OCI-LY1 (cell line): ENCODE measurements around the gene PRRT1.

Experiments
- H2AFZ ChIP-seq: fragments of 200-600 bp; sonication (generic), shearing (Covaris generic); 2 replicates; pipeline ENCODE4 v1.6.0; 2014; ENCODE audit warnings: antibody characterized with exemption, mild to moderate bottlenecking, low read length
- H3F3A ChIP-seq: fragments of 200-600 bp; sonication (generic), shearing (Covaris generic); 2 replicates; pipeline ENCODE4 v1.6.0; 2014; ENCODE audit warnings: mild to moderate bottlenecking, antibody characterized with exemption, low read length, moderate library complexity; ENCODE audit not compliant: insufficient read depth
- H3K27ac ChIP-seq: fragments of 200-600 bp; sonication (generic); 2 replicates; pipeline ENCODE4 v1.5.1; 2014; ENCODE audit warnings: low read length, mixed run types, mild to moderate bottlenecking, low read depth; ENCODE audit not compliant: poor library complexity, severe bottlenecking
- H3K27me3 ChIP-seq: fragments of 200-600 bp; sonication (generic); 2 replicates; pipeline ENCODE4 v1.6.0; 2014; ENCODE audit warnings: antibody characterized with exemption, mild to moderate bottlenecking, low read length, moderate library complexity; ENCODE audit not compliant: insufficient read depth
- H3K36me3 ChIP-seq: fragments of 200-600 bp; sonication (generic); 2 replicates; pipeline ENCODE4 v1.6.1; 2014; ENCODE audit warnings: mild to moderate bottlenecking, antibody characterized with exemption, low read length, moderate library complexity, mixed read lengths; ENCODE audit not compliant: insufficient read depth
- H3K4me1 ChIP-seq: fragments of 200-600 bp; sonication (generic); 2 replicates; pipeline ENCODE4 v1.5.1; 2014; ENCODE audit warnings: mild to moderate bottlenecking, low read length, moderate library complexity; ENCODE audit not compliant: insufficient read depth, severe bottlenecking
- H3K4me2 ChIP-seq: fragments of 200-600 bp; sonication (generic), shearing (Covaris generic); 2 replicates; pipeline ENCODE4 v1.6.1; 2014; ENCODE audit warnings: low read length
- H3K4me3 ChIP-seq: fragments of 200-600 bp; sonication (generic); 2 replicates; pipeline ENCODE4 v1.5.1; 2014; ENCODE audit warnings: low read length, low read depth, mild to moderate bottlenecking, mixed read lengths; ENCODE audit not compliant: poor library complexity, severe bottlenecking
- H3K79me2 ChIP-seq: fragments of 200-600 bp; shearing (Covaris generic); 2 replicates; pipeline ENCODE4 v1.6.1; 2016; ENCODE audit warnings: mixed run types, low read length, mixed read lengths; ENCODE audit not compliant: insufficient read depth
- H3K9ac ChIP-seq: fragments of 200-600 bp; sonication (generic), shearing (Covaris generic); 2 replicates; pipeline ENCODE4 v1.6.1; 2014; ENCODE audit warnings: mild to moderate bottlenecking, low read length, mixed read lengths
- H3K9me2 ChIP-seq: fragments of 200-600 bp; sonication (generic), shearing (Covaris generic); 2 replicates; pipeline ENCODE4 v1.6.1; 2014; ENCODE audit warnings: low read depth, mild to moderate bottlenecking, low read length, mixed read lengths
- H3K9me3 ChIP-seq: fragments of 200-600 bp; shearing (Covaris generic); 2 replicates; pipeline ENCODE4 v1.6.1; 2014; ENCODE audit warnings: low read length, mixed read lengths
- H4K20me1 ChIP-seq: fragments of 200-600 bp; sonication (generic), shearing (Covaris generic); 2 replicates; pipeline ENCODE4 v1.6.0; 2016; ENCODE audit warnings: mild to moderate bottlenecking, low read length; ENCODE audit not compliant: insufficient read depth
- EZH2 ChIP-seq: fragments of 200-600 bp; sonication (generic), shearing (Covaris generic); IDR thresholded peaks from 2 replicates; pipeline ENCODE4 v1.8.0; 2017; ENCODE audit warnings: borderline replicate concordance, mixed run types, mild to moderate bottlenecking, antibody characterized with exemption, low read length, moderate library complexity, mixed read lengths
- TF ChIP-seq, protein P1 (sequence below): fragments of 200-600 bp; sonication (generic), shearing (Covaris generic); IDR thresholded peaks from 2 replicates; pipeline ENCODE4 v1.5.1; 2017; ENCODE audit warnings: mild to moderate bottlenecking, antibody characterized with exemption, low read length, moderate library complexity, mixed read lengths

Gene PRRT1

DNA sequence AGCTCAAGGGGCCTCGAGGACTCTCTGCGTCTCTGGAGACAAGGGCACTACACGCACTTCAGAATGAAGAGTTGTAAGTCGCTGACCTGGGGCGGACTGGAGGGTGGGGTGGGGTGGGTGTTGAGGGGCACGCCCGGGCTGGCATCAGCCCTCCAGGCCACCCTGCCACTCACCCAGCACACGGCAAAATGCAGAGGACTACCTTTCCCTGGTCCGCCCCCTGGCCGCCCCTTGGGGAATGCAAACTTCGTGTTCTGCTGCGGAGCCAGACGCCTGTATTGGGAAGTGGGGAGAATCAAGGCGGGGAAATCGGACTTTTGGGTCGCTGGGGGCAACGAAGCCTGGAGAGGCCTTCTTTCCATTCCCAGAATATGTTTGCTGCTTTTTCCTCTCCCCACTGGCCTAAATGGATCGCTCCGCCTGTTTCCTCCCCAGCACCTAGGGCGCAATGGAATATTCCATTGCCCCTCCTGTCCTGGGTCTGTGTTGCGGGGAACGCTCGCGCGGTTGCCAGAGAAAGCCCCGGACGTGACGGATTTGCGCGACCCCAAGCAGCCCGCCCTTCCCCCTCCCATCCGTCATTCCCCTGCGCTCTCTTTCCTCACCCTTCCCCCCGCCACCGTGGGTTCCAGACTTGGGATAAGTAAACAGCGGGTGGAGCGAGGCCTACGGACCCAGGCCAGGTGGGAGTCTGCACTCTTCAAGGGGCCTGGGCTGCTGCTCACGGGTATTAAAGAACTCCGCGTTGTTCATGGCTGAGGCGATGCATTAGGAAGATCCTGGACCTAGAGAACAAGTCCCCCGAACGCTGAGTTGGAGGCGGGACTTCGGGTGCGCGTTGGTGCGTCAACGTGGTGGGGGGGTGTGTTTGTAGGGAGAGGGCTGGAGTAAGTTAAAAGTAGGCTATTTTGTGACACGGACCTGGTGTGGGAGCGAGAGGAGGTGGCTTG lies 2.1 kb upstream of the PRRT1 start, which contains the start of gene PPT2:
Gene PPT2 (plus strand): TSS at position 578 of the 950 bp plus-strand sequence. CDS start 454 bp downstream, outside the sequence.
- Histone ChIP-seq H3K27me3 (no peaks in the 10 kb centered on the region), H3K9ac (peak within 1 kb of the TSS; percentile 78), H3K9me3 (no peaks in the 10 kb centered on the region), H3K4me3 (peak within 1 kb of the TSS; percentile 80), H3F3A (0 out of 2 replicates have a peak, but pooled peaks cover 4% of the 10 kb centered on the region), H3K27ac (peak within 1 kb of the TSS; percentile 4), H4K20me1 (no peaks in the 10 kb centered on the region), H3K4me2 (peak within 1 kb of the TSS; percentile 88), H3K36me3 (peaks cover 16% of the 10 kb centered on the region), H3K79me2 (no peaks in the 10 kb centered on the region), H3K4me1 (peaks cover 25% of the 10 kb centered on the region), H2AFZ (no peak within 1 kb of the TSS), H3K9me2 (no peaks in the 10 kb centered on the region)
- TF ChIP-seq, protein P1, sequence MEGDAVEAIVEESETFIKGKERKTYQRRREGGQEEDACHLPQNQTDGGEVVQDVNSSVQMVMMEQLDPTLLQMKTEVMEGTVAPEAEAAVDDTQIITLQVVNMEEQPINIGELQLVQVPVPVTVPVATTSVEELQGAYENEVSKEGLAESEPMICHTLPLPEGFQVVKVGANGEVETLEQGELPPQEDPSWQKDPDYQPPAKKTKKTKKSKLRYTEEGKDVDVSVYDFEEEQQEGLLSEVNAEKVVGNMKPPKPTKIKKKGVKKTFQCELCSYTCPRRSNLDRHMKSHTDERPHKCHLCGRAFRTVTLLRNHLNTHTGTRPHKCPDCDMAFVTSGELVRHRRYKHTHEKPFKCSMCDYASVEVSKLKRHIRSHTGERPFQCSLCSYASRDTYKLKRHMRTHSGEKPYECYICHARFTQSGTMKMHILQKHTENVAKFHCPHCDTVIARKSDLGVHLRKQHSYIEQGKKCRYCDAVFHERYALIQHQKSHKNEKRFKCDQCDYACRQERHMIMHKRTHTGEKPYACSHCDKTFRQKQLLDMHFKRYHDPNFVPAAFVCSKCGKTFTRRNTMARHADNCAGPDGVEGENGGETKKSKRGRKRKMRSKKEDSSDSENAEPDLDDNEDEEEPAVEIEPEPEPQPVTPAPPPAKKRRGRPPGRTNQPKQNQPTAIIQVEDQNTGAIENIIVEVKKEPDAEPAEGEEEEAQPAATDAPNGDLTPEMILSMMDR: peak; percentile 12; the same call in 1 of the 2 replicates
- TF ChIP-seq EZH2: no peak

DNA sequence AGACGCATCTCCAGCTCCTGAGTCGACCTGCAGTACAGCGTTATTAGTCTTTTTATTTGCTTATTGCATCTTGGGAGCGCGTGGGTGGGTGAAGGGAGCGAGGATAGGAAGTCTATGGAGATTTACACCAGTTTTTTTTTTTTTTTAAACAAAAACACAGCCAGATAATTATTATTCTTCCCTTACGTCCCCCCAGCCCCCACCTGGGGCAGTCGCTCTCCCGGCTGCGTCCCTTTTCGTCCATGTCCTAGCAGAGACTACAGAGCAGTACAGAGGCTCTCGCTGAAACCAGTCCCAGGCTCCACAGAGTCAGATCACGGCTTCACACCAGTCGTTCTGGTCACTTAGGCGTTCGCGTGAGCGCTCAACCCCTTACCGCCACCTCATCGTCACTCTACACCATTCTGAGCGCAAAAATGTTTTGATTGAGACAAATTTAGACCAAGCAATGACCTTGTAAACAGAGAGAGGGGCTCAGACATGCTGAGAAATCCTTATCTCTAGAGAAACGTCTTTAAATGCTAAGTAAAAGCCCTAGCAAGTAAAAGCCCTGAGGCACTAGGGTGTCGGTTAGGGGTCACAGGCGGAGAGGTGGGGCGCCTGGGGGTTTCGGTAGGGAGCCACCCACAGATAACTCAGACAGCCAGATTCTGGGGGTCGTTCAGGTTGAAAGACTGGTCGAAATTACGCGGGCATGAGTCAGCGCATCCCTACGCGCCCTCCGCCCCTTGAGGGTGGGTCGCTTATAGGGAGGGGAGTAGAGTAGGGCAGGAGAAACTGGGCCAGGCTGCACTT lies 1.2 kb upstream of the PRRT1 start:
- Histone ChIP-seq H2AFZ (no peak overlapping the region), H3K27ac (no peak overlapping the region), H3K79me2 (no peaks in the 10 kb centered on the region), H3K27me3 (no peaks in the 10 kb centered on the region), H3K4me1 (peaks cover 25% of the 10 kb centered on the region), H3K9me3 (no peaks in the 10 kb centered on the region), H3K9ac (peak overlapping the region; percentile 8; the same call in 1 of the 2 replicates), H3F3A (0 out of 2 replicates have a peak, but pooled peaks cover 4% of the 10 kb centered on the region), H3K4me3 (peak overlapping the region; percentile 80), H3K36me3 (peaks cover 7% of the 10 kb centered on the region), H3K9me2 (no peaks in the 10 kb centered on the region), H3K4me2 (peak overlapping the region; percentile 88), H4K20me1 (no peaks in the 10 kb centered on the region)
- no peak for TF ChIP-seq EZH2
- TF ChIP-seq, protein P1: no peak

DNA sequence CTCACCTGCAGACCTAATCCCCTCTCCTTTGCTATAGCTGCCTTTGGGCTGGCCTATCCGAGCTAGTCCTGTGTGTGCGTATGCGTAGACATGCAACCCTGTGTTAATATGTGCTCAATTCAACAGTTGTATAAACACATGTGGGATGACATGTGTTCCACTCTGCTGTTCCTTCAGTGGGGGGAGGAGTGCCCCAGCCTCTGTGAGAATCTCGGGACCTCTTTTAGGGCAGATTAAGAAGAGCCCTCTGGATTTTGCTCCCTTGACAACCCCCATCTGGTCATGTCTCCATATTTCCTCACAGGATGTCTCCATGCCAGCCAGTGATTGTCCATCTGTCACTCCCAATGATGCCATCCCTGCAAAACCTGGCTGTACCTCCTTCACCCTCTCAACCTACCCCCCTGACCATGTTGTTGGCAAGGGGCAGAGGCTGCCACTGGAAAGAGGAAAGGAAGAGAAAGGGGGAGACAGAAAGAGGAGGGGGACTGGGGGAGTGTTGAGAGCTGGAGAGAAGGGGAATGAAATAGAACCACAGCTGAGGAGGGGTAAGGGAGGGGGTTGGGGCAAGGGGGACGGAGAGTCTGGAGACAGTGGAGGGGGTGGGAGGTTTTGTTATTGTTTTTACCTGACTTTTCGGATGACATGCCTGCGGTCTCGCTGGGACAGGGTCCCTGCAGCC lies 417 bp downstream of the PRRT1 start:
- TF ChIP-seq, protein P1: no peak
- no peak for TF ChIP-seq EZH2
- 0 out of 2 replicates have a peak, but pooled peaks cover 4% of the 10 kb centered on the region for H3F3A ChIP-seq
- H3K27ac ChIP-seq: no peak overlapping the region
- H3K27me3 ChIP-seq: no peaks in the 10 kb centered on the region; the same call in 1 of the 2 replicates
- H3K4me2 ChIP-seq: no peak overlapping the region
- H3K4me1 ChIP-seq: peaks cover 25% of the 10 kb centered on the region
- no peak overlapping the region for H3K4me3 ChIP-seq
- H3K9me2 ChIP-seq: no peaks in the 10 kb centered on the region
- no peaks in the 10 kb centered on the region for H3K79me2 ChIP-seq
- H3K36me3 ChIP-seq: no peaks in the 10 kb centered on the region; the same call in 1 of the 2 replicates
- no peak overlapping the region for H2AFZ ChIP-seq
- H4K20me1 ChIP-seq: no peaks in the 10 kb centered on the region
- no peak overlapping the region for H3K9ac ChIP-seq
- no peaks in the 10 kb centered on the region for H3K9me3 ChIP-seq
